Sigmoid colon (tissue), 7 donors: ENCODE measurements around the gene IDE. TPM values are rescaled to one million over a fixed set of nuclear protein-coding genes. Genes with fewer than 3 reads are reported as not detected.
"Not testable (repeated sequence)": the region's sequence is repeated elsewhere in the genome, so short reads cannot be mapped to it uniquely, and the experiment has no call there.

Source experiments
- DNase-seq: peaks from one replicate; pipeline ENCODE4 v3.0.0-alpha.2; 2019
- H3K27ac ChIP-seq, 4 donors: fragments of 200-600 bp; sonication (generic); one replicate each; pipeline ENCODE4 v1.5.1; 2016 to 2019; ENCODE audit warnings: mild to moderate bottlenecking in 1 of 4
- H3K27me3 ChIP-seq, 3 donors: fragments of 200-600 bp; sonication (generic); one replicate each; pipeline ENCODE4 v1.5.1; 2019; ENCODE audit warnings: mild to moderate bottlenecking in 1 of 3
- H3K36me3 ChIP-seq, 4 donors: fragments of 200-600 bp; sonication (generic); one replicate each; pipeline ENCODE4 v1.5.1; 2016 to 2019
- H3K4me1 ChIP-seq, 4 donors: fragments of 200-600 bp; sonication (generic); one replicate each; pipeline ENCODE4 v1.5.1; 2017 to 2019
- H3K4me3 ChIP-seq, 4 donors: fragments of 200-600 bp; sonication (generic); one replicate each; pipeline ENCODE4 v1.5.1; 2017 to 2019; ENCODE audit warnings: mild to moderate bottlenecking in 2 of 4, moderate library complexity in 1 of 4
- H3K9me3 ChIP-seq, 4 donors: fragments of 200-600 bp in 3 of 4; sonication (generic) in 3 of 4; one replicate each; pipeline versions ENCODE4 v1.5.1 to v1.6.1; 2013 to 2019
- EP300 ChIP-seq, 4 donors: sonication (generic); formaldehyde crosslinking; IDR thresholded peaks; one replicate each; pipeline ENCODE4 v1.6.1; 2017; ENCODE audit warnings: antibody characterized with exemption in 4 of 4
- POLR2A ChIP-seq, 2 donors: fragments of 450-650 bp; IDR thresholded peaks; one replicate each; pipeline ENCODE4 v1.6.1; 2016; ENCODE audit warnings: antibody characterized with exemption in 2 of 2, mild to moderate bottlenecking in 2 of 2, moderate library complexity in 2 of 2
- POLR2AphosphoS5 ChIP-seq, 4 donors: sonication (generic); formaldehyde crosslinking; IDR thresholded peaks; one replicate each; pipeline ENCODE4 v1.6.1; 2017; ENCODE audit warnings: antibody characterized with exemption in 4 of 4
- WGBS, 2 donors: extraction: QIAGEN DNeasy Blood & Tissue Kit; methylation state at CpG; one replicate each; pipeline ENCODE4 v1.1.7; 2013; 5-methylcytosine and 5-hydroxymethylcytosine counted together
- intact Hi-C: fragments of 100-400 bp; cut with DNase I; formaldehyde crosslinking; loops from one replicate; pipeline ENCODE4 v1.15.1; 2023
- polyA plus RNA-seq, 3 donors: library from polyadenylated mRNA; stranded (reverse); fragments of 200-250 nt; gene quantifications; one replicate each; pipeline ENCODE4 v1.2.3, GENCODE V29; 2013
- total RNA-seq, 4 donors: library from RNA; depleted of rRNA; stranded (reverse); fragments of >200 nt; gene quantifications; one replicate each; pipeline ENCODE4 v1.1.0, GENCODE V29; 2016
- TF ChIP-seq, protein P1 (sequence below), 4 experiments: fragments of 450-650 bp in 3 of 4; fragments of 200-600 bp in 1 of 4; IDR thresholded peaks; one replicate each; pipeline ENCODE4 v1.5.1; 2016 to 2019; ENCODE audit warnings: antibody characterized with exemption in 4 of 4, mild to moderate bottlenecking in 3 of 4, moderate library complexity in 2 of 4
- donor health status: healthy with polysubstance abuse.
- donor health status: Bipolar disorder and iron deficiency.
- donor health status: healthy.

The IDE gene
- total and polyA plus RNA-seq, 7 donors = 7.8 to 32.9 (median 23.3) TPM

GRCh38 chr10:92574548-92575261, 812 bp upstream of the IDE start:
- Histone ChIP-seq H3K27me3 (no peaks in the 10 kb centered on the region), H3K4me1 (peaks cover 2 to 39% (median 23%) of the 10 kb centered on the region in 4 donors), H3K27ac (peak overlapping the region; percentile 95 to 98 (median 98)), H3K36me3 (peaks cover 0 to under 1% (median 0%) of the 10 kb centered on the region in 4 donors), H3K4me3 (peak overlapping the region; percentile 82 to 97 (median 89)), H3K9me3 (no peaks in the 10 kb centered on the region)
- DNase-seq = no peak
- 2 to 7% methylated on average over 22 of the region's 22 CpGs for WGBS, 2 donors
- intact Hi-C loops = loop anchor here (1.0 to 2.0 kb wide), 2 partner anchors 57 to 306 kb away; no protein-coding TSS in a partner anchor
- TF ChIP-seq POLR2A (IDR thresholded peaks at IDR 0.05) = no peak
- TF ChIP-seq POLR2AphosphoS5 (IDR thresholded peaks at IDR 0.05) = no peak
- TF ChIP-seq, protein P1, sequence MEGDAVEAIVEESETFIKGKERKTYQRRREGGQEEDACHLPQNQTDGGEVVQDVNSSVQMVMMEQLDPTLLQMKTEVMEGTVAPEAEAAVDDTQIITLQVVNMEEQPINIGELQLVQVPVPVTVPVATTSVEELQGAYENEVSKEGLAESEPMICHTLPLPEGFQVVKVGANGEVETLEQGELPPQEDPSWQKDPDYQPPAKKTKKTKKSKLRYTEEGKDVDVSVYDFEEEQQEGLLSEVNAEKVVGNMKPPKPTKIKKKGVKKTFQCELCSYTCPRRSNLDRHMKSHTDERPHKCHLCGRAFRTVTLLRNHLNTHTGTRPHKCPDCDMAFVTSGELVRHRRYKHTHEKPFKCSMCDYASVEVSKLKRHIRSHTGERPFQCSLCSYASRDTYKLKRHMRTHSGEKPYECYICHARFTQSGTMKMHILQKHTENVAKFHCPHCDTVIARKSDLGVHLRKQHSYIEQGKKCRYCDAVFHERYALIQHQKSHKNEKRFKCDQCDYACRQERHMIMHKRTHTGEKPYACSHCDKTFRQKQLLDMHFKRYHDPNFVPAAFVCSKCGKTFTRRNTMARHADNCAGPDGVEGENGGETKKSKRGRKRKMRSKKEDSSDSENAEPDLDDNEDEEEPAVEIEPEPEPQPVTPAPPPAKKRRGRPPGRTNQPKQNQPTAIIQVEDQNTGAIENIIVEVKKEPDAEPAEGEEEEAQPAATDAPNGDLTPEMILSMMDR (IDR thresholded peaks at IDR 0.05) = peak in 1 of 4 experiments; percentile 5
- TF ChIP-seq EP300 (IDR thresholded peaks at IDR 0.05) = no peak

GRCh38 chr10:92573091-92573797, 649 bp downstream of the IDE start:
- WGBS, 2 donors = 1% methylated on average over 56 of the region's 56 CpGs
- intact Hi-C loops = loop anchor here (1.0 kb wide), 1 partner anchor 19 kb away; no protein-coding TSS in a partner anchor

DNA sequence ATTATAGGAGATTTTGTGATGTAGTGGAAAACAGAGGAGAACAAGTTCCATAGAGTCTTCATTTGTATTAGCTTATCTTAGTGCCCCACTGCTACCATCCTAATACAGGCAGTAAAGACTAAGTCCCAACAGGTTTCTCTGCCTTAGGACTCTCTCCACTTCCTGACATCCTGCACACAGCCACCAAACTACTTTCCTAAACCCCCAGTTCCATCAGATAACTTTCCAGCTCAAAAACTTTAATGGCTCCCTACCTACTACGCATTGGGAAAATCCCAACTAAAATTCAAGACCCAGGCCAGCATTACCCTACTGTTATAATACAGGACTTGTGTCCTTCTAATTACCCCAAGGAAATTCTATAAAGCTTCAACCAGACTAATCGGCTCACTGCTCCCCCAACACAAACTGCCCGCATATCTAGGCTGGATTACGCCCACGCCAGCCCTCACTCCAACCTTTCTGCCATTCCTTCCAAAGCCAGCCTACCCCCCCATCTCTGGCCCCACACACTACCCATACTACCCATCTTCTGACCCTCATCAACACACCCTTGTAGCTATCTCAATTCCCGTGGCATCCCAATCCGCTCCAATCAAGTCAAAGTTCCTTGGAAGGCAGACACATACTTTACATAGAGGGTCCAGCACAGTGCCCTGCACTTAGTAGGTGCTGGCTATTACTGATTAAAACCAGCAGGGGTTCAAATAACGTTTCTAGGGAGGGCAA, 1.4 kb downstream of the IDE start:
- WGBS, 2 donors = 58 to 73% methylated on average over 8 of the region's 8 CpGs

More at GRCh38 chr10:92573091-92573797, 649 bp downstream of the IDE start:
- Histone ChIP-seq H3K4me3 (peak overlapping the region; percentile 82 to 97 (median 89)), H3K27me3 (no peaks in the 10 kb centered on the region), H3K27ac (peak overlapping the region; percentile 95 to 98 (median 98)), H3K4me1 (peaks cover 2 to 42% (median 23%) of the 10 kb centered on the region in 4 donors), H3K36me3 (peaks cover 0 to 3% (median 0%) of the 10 kb centered on the region in 4 donors), H3K9me3 (no peaks in the 10 kb centered on the region)
- TF ChIP-seq EP300 (IDR thresholded peaks at IDR 0.05) (no peak), POLR2AphosphoS5 (IDR thresholded peaks at IDR 0.05) (peak in 1 of 4 donors; percentile 24), POLR2A (IDR thresholded peaks at IDR 0.05) (no peak)
- TF ChIP-seq, protein P1 (IDR thresholded peaks at IDR 0.05) = peak in 2 of 4 experiments; percentile 14 to 23
- peak; percentile 72 for DNase-seq

DNA sequence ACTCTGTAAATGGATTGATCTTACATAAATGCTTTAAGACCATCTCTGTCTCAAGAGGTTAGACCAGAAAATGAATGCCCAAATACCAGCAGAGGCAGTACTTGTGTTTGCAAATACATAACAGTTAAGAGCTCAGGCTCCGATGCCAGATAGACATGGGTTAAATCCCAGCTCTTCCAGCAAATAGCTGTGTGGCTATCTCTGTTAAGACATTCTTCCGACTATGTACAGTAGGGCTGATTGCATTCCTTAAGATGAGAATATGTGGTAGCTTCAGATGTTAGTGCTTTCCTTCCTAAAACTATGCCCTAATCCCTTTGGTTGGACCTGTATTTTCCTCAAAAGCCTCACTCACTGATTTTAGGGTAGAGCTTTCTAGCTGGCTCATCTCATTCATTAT, 2.2 kb downstream of the IDE start:
- H3K4me1 ChIP-seq = peaks cover 2 to 42% (median 23%) of the 10 kb centered on the region in 4 donors
- H3K27ac ChIP-seq = no peak overlapping the region
- 62 to 86% methylated on average over 2 of the region's 2 CpGs for WGBS, 2 donors
- no peaks in the 10 kb centered on the region for H3K27me3 ChIP-seq
- H3K9me3 ChIP-seq = no peaks in the 10 kb centered on the region
- TF ChIP-seq EP300 (IDR thresholded peaks at IDR 0.05) (no peak), POLR2A (IDR thresholded peaks at IDR 0.05) (no peak), POLR2AphosphoS5 (IDR thresholded peaks at IDR 0.05) (no peak)
- TF ChIP-seq, protein P1 (IDR thresholded peaks at IDR 0.05) = no peak
- peaks cover 0 to 5% (median 2%) of the 10 kb centered on the region in 4 donors for H3K36me3 ChIP-seq
- DNase-seq = no peak
- intact Hi-C loops = no loop called here
- H3K4me3 ChIP-seq = no peak overlapping the region

More for the DNA sequence above, 1.4 kb downstream of the IDE start:
- Histone ChIP-seq H3K36me3 (peaks cover 0 to 5% (median 2%) of the 10 kb centered on the region in 4 donors), H3K4me3 (peak overlapping the region; percentile 82 to 97 (median 89)), H3K27ac (peak overlapping the region; percentile 95 to 98 (median 98)), H3K4me1 (peaks cover 2 to 42% (median 23%) of the 10 kb centered on the region in 4 donors), H3K27me3 (no peaks in the 10 kb centered on the region), H3K9me3 (no peaks in the 10 kb centered on the region)
- intact Hi-C loops = loop anchor here (1.0 kb wide), 1 partner anchor 20 kb away; no protein-coding TSS in a partner anchor
- TF ChIP-seq POLR2AphosphoS5 (IDR thresholded peaks at IDR 0.05) = no peak
- no peak for TF ChIP-seq EP300 (IDR thresholded peaks at IDR 0.05)
- TF ChIP-seq, protein P1 (IDR thresholded peaks at IDR 0.05) = no peak
- no peak for TF ChIP-seq POLR2A (IDR thresholded peaks at IDR 0.05)
- DNase-seq = no peak

DNA sequence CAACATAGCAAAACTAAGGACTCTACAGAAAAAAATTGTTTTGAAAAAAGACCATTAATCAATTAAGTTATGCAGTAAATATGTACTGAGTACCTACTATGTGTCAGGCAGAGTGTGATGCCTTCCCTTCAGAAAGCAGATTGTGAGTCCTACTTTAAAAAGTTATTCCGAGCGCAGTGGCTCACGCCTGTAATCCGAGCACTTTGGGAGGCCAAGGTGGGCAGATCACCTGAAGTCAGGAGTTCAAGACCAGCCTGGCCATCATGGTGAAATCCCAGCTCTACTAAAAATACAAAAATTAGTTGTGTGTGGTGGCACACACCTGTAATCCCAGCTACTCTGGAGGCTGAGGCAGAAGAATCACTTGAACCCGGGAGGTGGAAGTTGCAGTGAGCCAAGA, 4.2 kb downstream of the IDE start:
- H3K27me3 ChIP-seq, H3K9me3 ChIP-seq, H3K36me3 ChIP-seq, H3K27ac ChIP-seq, H3K4me3 ChIP-seq, intact Hi-C loops, DNase-seq: not testable (repeated sequence)
- 96 to 97% methylated on average over 5 of the region's 5 CpGs for WGBS, 2 donors
- H3K4me1 ChIP-seq = peaks cover 2 to 38% (median 18%) of the 10 kb centered on the region in 4 donors
